ENCODE measurements around the gene ATP5F1B. TPM values are rescaled to one million over a fixed set of nuclear protein-coding genes. Genes with fewer than 3 reads are reported as not detected.

ATP5F1B gene
- 1,000 to 10,000 TPM in 1 of 4 donors, 100 to 1,000 TPM in 3; 442 to 1,000 (median 608) TPM for total RNA-seq

DNA sequence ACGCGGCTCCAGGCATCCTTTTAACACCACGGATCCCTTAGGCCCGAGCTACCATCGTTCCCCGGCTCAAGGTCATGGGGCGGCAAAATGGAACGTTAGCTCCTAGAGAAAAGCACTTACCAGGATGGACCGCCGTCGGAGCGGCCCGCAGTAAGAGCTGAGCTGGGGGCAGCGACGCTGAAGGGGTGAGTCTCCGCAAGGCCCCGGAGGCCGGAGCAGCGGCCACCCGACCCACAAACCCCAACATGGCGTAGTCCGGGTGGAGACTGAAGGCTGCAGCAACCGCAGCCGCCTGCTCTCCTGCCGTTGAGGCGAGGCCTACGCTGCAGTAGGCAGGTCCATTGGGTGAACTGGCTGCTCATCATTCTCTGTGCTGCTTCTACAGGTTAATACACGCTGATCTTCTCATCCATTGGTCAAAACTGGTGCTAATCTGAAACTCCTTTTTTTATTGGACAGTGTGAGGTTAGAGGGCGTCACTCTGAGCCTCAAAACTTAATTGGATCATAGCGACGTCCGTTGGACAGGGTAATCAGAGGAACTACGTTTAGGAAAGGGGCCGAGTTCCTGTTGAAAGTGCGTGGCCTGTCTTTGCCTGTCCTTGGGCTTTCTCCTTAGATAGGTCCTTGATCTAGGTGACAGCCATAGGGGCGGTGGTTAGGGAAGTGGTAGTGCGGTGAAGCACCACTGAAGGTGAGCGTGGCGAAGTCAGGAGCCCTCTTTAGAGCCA lies at the start of gene ATP5F1B:
Gene ATP5F1B, minus strand, starts transcription at position 268 of the 730 bp plus-strand sequence. Its CDS starts 21 bp downstream, at position 247.
- intact Hi-C loops (cut with DNase I; ENCODE audit: low total_unique reads): no loop called here
- Histone ChIP-seq H3K4me1 (peaks cover 14 to 42% (median 34%) of the 10 kb centered on the region in 4 donors), H3K27me3 (no peaks in the 10 kb centered on the region), H3K9me3 (no peaks in the 10 kb centered on the region), H3K4me3 (peak within 1 kb of the TSS; percentile 84 to 97 (median 92)), H3K36me3 (peaks cover 0 to 32% (median 18%) of the 10 kb centered on the region in 4 donors), H3K27ac (peak within 1 kb of the TSS; percentile 93 to 99 (median 96))
- 1% methylated on average over 36 of the region's 39 CpGs; no CpG with 5 or more reads in 1 of the 2 donors for WGBS, 2 donors (ENCODE audit: low coverage in 1 of 2)
- DNase-seq: peak; percentile 96
- in situ Hi-C loops (cut with MboI; ENCODE audit: low pct_ligation_motif_present in 1 of 4, low pct_unique_long_range_greater_than_20kb in 1 of 4, low sequenced_read_pairs in 3 of 4): no loop called here
- no peak for TF ChIP-seq EP300 (IDR thresholded peaks at IDR 0.05; ENCODE audit: low read depth)
- TF ChIP-seq, protein P1, sequence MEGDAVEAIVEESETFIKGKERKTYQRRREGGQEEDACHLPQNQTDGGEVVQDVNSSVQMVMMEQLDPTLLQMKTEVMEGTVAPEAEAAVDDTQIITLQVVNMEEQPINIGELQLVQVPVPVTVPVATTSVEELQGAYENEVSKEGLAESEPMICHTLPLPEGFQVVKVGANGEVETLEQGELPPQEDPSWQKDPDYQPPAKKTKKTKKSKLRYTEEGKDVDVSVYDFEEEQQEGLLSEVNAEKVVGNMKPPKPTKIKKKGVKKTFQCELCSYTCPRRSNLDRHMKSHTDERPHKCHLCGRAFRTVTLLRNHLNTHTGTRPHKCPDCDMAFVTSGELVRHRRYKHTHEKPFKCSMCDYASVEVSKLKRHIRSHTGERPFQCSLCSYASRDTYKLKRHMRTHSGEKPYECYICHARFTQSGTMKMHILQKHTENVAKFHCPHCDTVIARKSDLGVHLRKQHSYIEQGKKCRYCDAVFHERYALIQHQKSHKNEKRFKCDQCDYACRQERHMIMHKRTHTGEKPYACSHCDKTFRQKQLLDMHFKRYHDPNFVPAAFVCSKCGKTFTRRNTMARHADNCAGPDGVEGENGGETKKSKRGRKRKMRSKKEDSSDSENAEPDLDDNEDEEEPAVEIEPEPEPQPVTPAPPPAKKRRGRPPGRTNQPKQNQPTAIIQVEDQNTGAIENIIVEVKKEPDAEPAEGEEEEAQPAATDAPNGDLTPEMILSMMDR (IDR thresholded peaks at IDR 0.05): peak in 2 of 5 experiments; percentile 6 to 7
- TF ChIP-seq POLR2AphosphoS5 (IDR thresholded peaks at IDR 0.05): peak; percentile 100
- peak; percentile 100 for TF ChIP-seq POLR2A (IDR thresholded peaks at IDR 0.05)

DNA sequence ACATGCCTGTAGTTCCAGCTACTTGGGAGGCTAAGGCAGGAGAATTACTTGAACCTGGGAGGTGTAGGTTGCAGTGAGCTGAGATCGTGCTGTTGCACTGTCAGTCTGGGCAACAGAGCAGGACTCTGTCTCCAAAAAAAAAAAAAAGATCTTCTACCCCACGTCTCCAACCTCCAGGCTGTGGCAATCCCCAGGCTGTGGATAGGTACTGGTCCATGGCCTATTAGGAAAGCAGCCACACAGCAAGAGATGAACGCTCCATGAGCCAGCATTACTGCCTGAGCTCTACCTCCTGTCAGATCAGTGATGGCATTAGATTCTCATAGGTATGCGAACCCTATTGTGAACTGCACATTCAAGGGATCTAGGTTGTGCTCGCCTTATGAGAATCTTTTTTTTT lies 48.4 kb upstream of the ATP5F1B start:
- no peak for TF ChIP-seq POLR2A (IDR thresholded peaks at IDR 0.05)
- TF ChIP-seq, protein P1 (IDR thresholded peaks at IDR 0.05): no peak
- no peak for TF ChIP-seq POLR2AphosphoS5 (IDR thresholded peaks at IDR 0.05)
- TF ChIP-seq EP300 (IDR thresholded peaks at IDR 0.05; ENCODE audit: low read depth): no peak
- DNase-seq: no peak
- H3K36me3 ChIP-seq: no peaks in the 10 kb centered on the region
- in situ Hi-C loops (cut with MboI; ENCODE audit: low pct_ligation_motif_present in 1 of 4, low pct_unique_long_range_greater_than_20kb in 1 of 4, low sequenced_read_pairs in 3 of 4): no loop called here
- intact Hi-C loops (cut with DNase I; ENCODE audit: low total_unique reads): no loop called here
- H3K27ac ChIP-seq: no peak overlapping the region
- no peaks in the 10 kb centered on the region for H3K27me3 ChIP-seq
- WGBS, 2 donors (ENCODE audit: low coverage in 1 of 2): 85% methylated on average over 5 of the region's 5 CpGs; no CpG with 5 or more reads in 1 of the 2 donors
- H3K4me3 ChIP-seq: no peak overlapping the region
- H3K9me3 ChIP-seq: no peaks in the 10 kb centered on the region
- peaks cover 0 to 6% (median 2%) of the 10 kb centered on the region in 4 donors for H3K4me1 ChIP-seq

DNA sequence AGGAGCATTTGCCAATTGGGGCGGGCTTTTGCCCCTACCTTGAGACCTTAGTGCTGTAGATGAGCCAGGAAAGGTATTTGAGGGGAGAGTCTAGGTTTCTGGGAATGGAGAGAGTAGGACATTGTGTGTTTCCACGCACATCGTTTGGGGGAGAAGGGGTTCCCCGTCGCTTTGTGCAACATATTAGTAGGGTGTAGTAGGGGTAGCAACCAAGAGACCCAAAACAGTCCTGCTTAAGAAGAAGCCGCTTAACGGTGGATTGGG lies 43.0 kb upstream of the ATP5F1B start:
- intact Hi-C loops (cut with DNase I; ENCODE audit: low total_unique reads): loop anchor here (2.0 kb wide), 1 partner anchor 36 kb away; the partner anchor contains the start of gene NACA
- Histone ChIP-seq H3K36me3 (no peaks in the 10 kb centered on the region), H3K4me3 (peak overlapping the region; percentile 31 to 91 (median 73)), H3K9me3 (no peaks in the 10 kb centered on the region), H3K27ac (peak overlapping the region; percentile 100), H3K4me1 (peaks cover 0 to 38% (median 26%) of the 10 kb centered on the region in 4 donors), H3K27me3 (no peaks in the 10 kb centered on the region)
- in situ Hi-C loops (cut with MboI; ENCODE audit: low pct_ligation_motif_present in 1 of 4, low pct_unique_long_range_greater_than_20kb in 1 of 4, low sequenced_read_pairs in 3 of 4): no loop called here
- TF ChIP-seq POLR2AphosphoS5 (IDR thresholded peaks at IDR 0.05) (no peak), EP300 (IDR thresholded peaks at IDR 0.05; ENCODE audit: low read depth) (no peak), POLR2A (IDR thresholded peaks at IDR 0.05) (no peak)
- TF ChIP-seq, protein P1 (IDR thresholded peaks at IDR 0.05): no peak
- 0 to 7% methylated on average over 6 to 7 of the region's 7 CpGs for WGBS, 2 donors (ENCODE audit: low coverage in 1 of 2)
- DNase-seq: no peak

DNA sequence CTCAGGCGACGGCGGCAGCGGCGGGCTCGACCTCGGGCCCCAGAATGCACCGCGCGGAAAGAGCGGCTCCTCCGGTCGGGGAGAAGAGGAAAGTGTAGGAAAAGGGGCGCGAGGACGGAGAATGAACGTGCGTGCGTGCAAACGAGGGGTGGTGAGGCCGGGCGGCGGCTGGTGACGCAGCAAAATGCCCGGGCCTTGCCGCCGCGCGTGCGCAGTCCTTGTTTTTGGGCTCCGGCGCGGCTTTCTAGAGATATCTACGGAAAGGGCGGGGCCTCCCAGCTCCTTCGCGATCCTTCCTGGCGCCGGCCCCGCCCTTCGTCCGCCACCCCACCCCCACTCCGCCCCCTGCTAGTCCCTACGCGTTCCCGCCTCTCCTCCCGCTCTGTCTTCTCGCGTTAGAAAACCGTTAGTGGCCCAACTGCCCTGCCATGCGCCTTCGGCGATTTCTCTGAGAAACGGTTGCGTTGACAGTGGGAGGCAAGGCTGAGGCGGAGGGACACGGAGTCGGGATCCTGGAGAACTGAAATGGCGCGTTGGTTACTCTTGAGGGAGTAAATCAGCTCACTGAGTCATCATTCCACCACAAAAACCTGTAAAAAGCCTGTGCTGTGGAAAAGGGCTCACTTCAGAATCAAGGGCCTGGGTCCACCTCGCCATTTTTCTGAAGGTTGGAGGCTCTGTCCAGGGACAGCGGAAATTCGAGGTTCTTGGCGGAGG lies 42.5 kb upstream of the ATP5F1B start, which contains the start of gene PTGES3:
Gene PTGES3, minus strand, starts transcription at position 156 of the 717 bp plus-strand sequence. CDS start 285 bp downstream, outside the sequence.
- Histone ChIP-seq H3K9me3 (no peaks in the 10 kb centered on the region), H3K4me1 (peaks cover 0 to 43% (median 28%) of the 10 kb centered on the region in 4 donors), H3K27me3 (no peaks in the 10 kb centered on the region), H3K36me3 (no peaks in the 10 kb centered on the region), H3K4me3 (peak within 1 kb of the TSS; percentile 64 to 93 (median 86)), H3K27ac (peak within 1 kb of the TSS; percentile 100)
- peak; percentile 98 for DNase-seq
- peak; percentile 95 to 99 (median 97) for TF ChIP-seq POLR2AphosphoS5 (IDR thresholded peaks at IDR 0.05)
- TF ChIP-seq EP300 (IDR thresholded peaks at IDR 0.05; ENCODE audit: low read depth): no peak
- TF ChIP-seq, protein P1 (IDR thresholded peaks at IDR 0.05): no peak
- TF ChIP-seq POLR2A (IDR thresholded peaks at IDR 0.05): peak; percentile 97
- 0 to 3% methylated on average over 16 to 31 of the region's 64 CpGs for WGBS, 2 donors (ENCODE audit: low coverage in 1 of 2)
- in situ Hi-C loops (cut with MboI; ENCODE audit: low pct_ligation_motif_present in 1 of 4, low pct_unique_long_range_greater_than_20kb in 1 of 4, low sequenced_read_pairs in 3 of 4): no loop called here
- intact Hi-C loops (cut with DNase I; ENCODE audit: low total_unique reads): loop anchor here (2.0 kb wide), 1 partner anchor 37 kb away; the partner anchor contains the start of gene NACA

All from transverse colon (tissue), 4 donors.